ENCODE measurements around the gene DPPA5.

Gene DPPA5

DNA sequence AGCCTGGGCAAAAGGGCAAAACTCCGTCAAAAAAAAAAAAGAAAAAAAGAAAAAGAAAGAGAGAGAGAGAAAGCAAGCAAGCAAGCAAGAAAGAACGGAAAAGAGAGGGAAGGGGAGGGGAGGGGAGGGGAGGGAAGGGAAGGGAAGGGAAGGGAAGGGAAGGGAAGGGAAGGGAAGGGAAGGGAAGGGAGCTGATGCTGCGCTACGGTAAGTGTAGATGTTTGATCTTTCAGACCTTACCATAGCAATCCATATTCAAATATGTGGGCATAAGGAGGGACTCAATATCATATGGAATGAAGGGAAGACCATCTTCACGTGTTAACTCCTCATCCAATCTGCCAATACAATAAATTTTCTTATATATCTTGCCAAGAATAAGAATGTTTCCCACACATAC, 11.9 kb downstream of the DPPA5 start:
- Histone ChIP-seq H3K4me2 (ENCODE audit: low read length) (no peak overlapping the region), H3K9me3 (ENCODE audit: insufficient read depth, low read length) (no peaks in the 10 kb centered on the region), H3K9ac (ENCODE audit: low read length) (no peak overlapping the region), H2AFZ (ENCODE audit: low read depth, low read length) (no peak overlapping the region), H3K4me3 (ENCODE audit: low read length) (no peak overlapping the region), H3K27ac (ENCODE audit: low read length) (no peak overlapping the region), H3K36me3 (replicated peaks; ENCODE audit: low read depth, low read length) (no peaks in the 10 kb centered on the region), H3K27me3 (ENCODE audit: low read depth, low read length) (no peaks in the 10 kb centered on the region), H3K79me2 (ENCODE audit: low read length) (no peaks in the 10 kb centered on the region), H3K4me1 (ENCODE audit: low read length) (no peaks in the 10 kb centered on the region), H4K20me1 (ENCODE audit: insufficient read depth, low read length) (no peaks in the 10 kb centered on the region)
- TF ChIP-seq EZH2phosphoT487 (IDR thresholded peaks at IDR 0.05; ENCODE audit: low read depth) (no peak), CTCF (IDR thresholded peaks at IDR 0.05; ENCODE audit: low read depth, low read length) (no peak)

DNA sequence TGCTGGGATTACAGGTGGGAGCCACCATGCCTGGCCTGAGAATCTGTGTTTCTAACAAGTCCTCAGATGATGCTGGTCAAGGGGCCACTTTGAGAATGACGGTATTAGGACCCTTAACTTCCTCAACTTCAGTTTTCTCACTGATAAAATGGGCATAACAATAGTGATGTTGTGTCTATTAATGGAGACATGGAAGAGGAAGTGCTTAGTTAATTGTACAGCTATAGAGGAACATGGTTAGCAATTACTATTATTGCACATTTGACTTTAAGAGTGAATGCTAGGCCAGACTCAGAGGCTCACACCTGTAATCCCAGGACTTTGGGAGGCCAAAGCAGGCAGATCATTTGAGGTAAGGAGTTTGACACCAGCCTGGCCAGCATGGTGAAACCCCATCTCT, 12.7 kb downstream of the DPPA5 start:
- TF ChIP-seq EZH2phosphoT487 (IDR thresholded peaks at IDR 0.05; ENCODE audit: low read depth) (no peak), CTCF (IDR thresholded peaks at IDR 0.05; ENCODE audit: low read depth, low read length) (no peak)
- Histone ChIP-seq H3K27me3 (ENCODE audit: low read depth, low read length) (no peaks in the 10 kb centered on the region), H3K27ac (ENCODE audit: low read length) (no peak overlapping the region), H3K9me3 (ENCODE audit: insufficient read depth, low read length) (no peaks in the 10 kb centered on the region), H4K20me1 (ENCODE audit: insufficient read depth, low read length) (no peaks in the 10 kb centered on the region), H3K9ac (ENCODE audit: low read length) (no peak overlapping the region), H2AFZ (ENCODE audit: low read depth, low read length) (no peak overlapping the region), H3K4me3 (ENCODE audit: low read length) (no peak overlapping the region), H3K36me3 (replicated peaks; ENCODE audit: low read depth, low read length) (no peaks in the 10 kb centered on the region), H3K79me2 (ENCODE audit: low read length) (no peaks in the 10 kb centered on the region), H3K4me2 (ENCODE audit: low read length) (no peak overlapping the region), H3K4me1 (ENCODE audit: low read length) (no peaks in the 10 kb centered on the region)

DNA sequence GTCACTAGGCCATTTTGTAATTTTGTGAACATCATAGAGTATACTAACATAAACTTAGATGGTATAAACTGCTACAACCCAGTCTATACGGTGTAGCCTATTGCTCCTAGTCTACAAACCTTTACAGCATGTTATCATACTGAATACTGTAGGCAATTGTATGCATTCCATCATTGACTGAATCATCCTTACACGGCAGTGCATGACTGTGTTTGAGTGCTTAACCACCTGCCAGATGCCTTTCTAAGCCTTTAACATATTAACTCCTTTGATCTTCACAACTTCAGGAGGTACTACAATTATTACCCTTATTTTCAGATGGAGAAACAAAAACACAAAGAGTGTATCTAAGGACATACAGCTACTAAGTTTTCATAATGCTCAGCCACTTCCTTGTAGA, 14.0 kb downstream of the DPPA5 start:
- no peaks in the 10 kb centered on the region for H3K79me2 ChIP-seq (ENCODE audit: low read length)
- H3K9ac ChIP-seq (ENCODE audit: low read length) = no peak overlapping the region
- no peak overlapping the region for H3K27ac ChIP-seq (ENCODE audit: low read length)
- TF ChIP-seq CTCF (IDR thresholded peaks at IDR 0.05; ENCODE audit: low read depth, low read length) (no peak), EZH2phosphoT487 (IDR thresholded peaks at IDR 0.05; ENCODE audit: low read depth) (no peak)
- no peaks in the 10 kb centered on the region for H3K4me1 ChIP-seq (ENCODE audit: low read length)
- H4K20me1 ChIP-seq (ENCODE audit: insufficient read depth, low read length) = no peaks in the 10 kb centered on the region
- H3K4me2 ChIP-seq (ENCODE audit: low read length) = no peak overlapping the region
- H3K4me3 ChIP-seq (ENCODE audit: low read length) = no peak overlapping the region
- no peaks in the 10 kb centered on the region for H3K36me3 ChIP-seq (replicated peaks; ENCODE audit: low read depth, low read length)
- no peaks in the 10 kb centered on the region for H3K9me3 ChIP-seq (ENCODE audit: insufficient read depth, low read length)
- H3K27me3 ChIP-seq (ENCODE audit: low read depth, low read length) = no peaks in the 10 kb centered on the region
- no peak overlapping the region for H2AFZ ChIP-seq (ENCODE audit: low read depth, low read length)

DNA sequence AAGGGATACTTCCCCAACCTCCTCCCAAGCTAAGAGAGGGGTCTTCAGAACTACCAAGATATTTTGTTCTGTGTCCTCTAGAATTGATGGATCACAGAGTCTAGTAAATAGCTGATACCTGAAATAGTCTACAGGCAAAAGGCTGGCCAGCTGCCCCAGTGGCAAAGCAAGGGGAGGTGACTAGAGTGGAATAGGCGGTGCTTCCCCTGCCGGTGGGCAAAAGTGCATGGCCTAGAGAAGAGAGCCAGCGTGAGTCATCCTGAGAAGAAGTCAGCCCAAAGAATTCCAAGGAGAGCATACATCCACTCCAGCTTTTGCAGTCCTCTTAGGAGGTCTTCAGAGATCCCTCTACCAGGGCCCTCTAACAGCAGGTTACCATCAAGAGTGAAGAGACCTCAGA, 14.7 kb downstream of the DPPA5 start:
- no peaks in the 10 kb centered on the region for H3K4me1 ChIP-seq (ENCODE audit: low read length)
- no peak overlapping the region for H2AFZ ChIP-seq (ENCODE audit: low read depth, low read length)
- TF ChIP-seq CTCF (IDR thresholded peaks at IDR 0.05; ENCODE audit: low read depth, low read length) (no peak), EZH2phosphoT487 (IDR thresholded peaks at IDR 0.05; ENCODE audit: low read depth) (no peak)

More for the DNA sequence above, 14.7 kb downstream of the DPPA5 start:
- no peak overlapping the region for H3K4me2 ChIP-seq (ENCODE audit: low read length)
- no peak overlapping the region for H3K4me3 ChIP-seq (ENCODE audit: low read length)
- H3K36me3 ChIP-seq (replicated peaks; ENCODE audit: low read depth, low read length) = no peaks in the 10 kb centered on the region
- no peak overlapping the region for H3K27ac ChIP-seq (ENCODE audit: low read length)
- H4K20me1 ChIP-seq (ENCODE audit: insufficient read depth, low read length) = no peaks in the 10 kb centered on the region
- no peak overlapping the region for H3K9ac ChIP-seq (ENCODE audit: low read length)
- H3K27me3 ChIP-seq (ENCODE audit: low read depth, low read length) = no peaks in the 10 kb centered on the region
- H3K79me2 ChIP-seq (ENCODE audit: low read length) = no peaks in the 10 kb centered on the region
- no peaks in the 10 kb centered on the region for H3K9me3 ChIP-seq (ENCODE audit: insufficient read depth, low read length)

Data from OCI-LY3 (cell line).